Cardiac muscle cell (in vitro differentiated cells and primary cell): ENCODE data around the gene ATP6V1G2. TPM values are rescaled to one million over a fixed set of nuclear protein-coding genes. Genes with fewer than 3 reads are reported as not detected.

Source experiments
- DNase-seq, 2 donors: peaks; one replicate each; pipeline versions ENCODE4 v3.0.0 to v3.0.0-alpha.2; 2010 to 2017; ENCODE audit warnings: low read depth in 1 of 2, low spot score in 1 of 2
- H3K27ac ChIP-seq: fragments of 200-600 bp; sonication (generic); 2 replicates; pipeline ENCODE4 v1.5.1; 2016
- H3K27me3 ChIP-seq: fragments of 200-600 bp; sonication (generic); 2 replicates; pipeline ENCODE4 v1.6.0; 2016; ENCODE audit warnings: control low read depth
- H3K36me3 ChIP-seq: fragments of 200-600 bp; sonication (generic); 2 replicates; pipeline ENCODE4 v1.5.1; 2016; ENCODE audit warnings: control low read depth
- H3K4me1 ChIP-seq: fragments of 200-600 bp; sonication (generic); 2 replicates; pipeline ENCODE4 v1.8.1; 2017; ENCODE audit warnings: low read depth, mild to moderate bottlenecking, mixed run types
- H3K4me3 ChIP-seq: fragments of 200-600 bp; sonication (generic); 2 replicates; pipeline ENCODE4 v1.5.1; 2016; ENCODE audit warnings: mild to moderate bottlenecking
- H3K9me3 ChIP-seq: fragments of 200-600 bp; sonication (generic); 2 replicates; pipeline ENCODE4 v1.5.1; 2017; ENCODE audit warnings: low read depth, mild to moderate bottlenecking, control low read depth
- CTCF ChIP-seq: IDR thresholded peaks from 2 replicates; pipeline ENCODE4 v1.5.1; 2012; ENCODE audit warnings: low read depth, mild to moderate bottlenecking, low read length
- polyA plus RNA-seq: library from polyadenylated mRNA; unstranded; fragments of >200 nt; fragmentation: Nextera tagmentation; extraction: Ambion mirVana; gene quantifications from 2 replicates; pipeline ENCODE4 v1.2.1, GENCODE V29; 2016
- total RNA-seq: library from RNA; depleted of rRNA; stranded (reverse); fragments of >200 nt; gene quantifications from 2 replicates; pipeline ENCODE4 v1.2.3, GENCODE V29; 2016

ATP6V1G2 gene
- total and polyA plus RNA-seq, 2 experiments from 2014 or later: 28.8 to 32.7 TPM

GRCh38 chr6:31568537-31568961, 22.1 kb upstream of the ATP6V1G2 start:
- no peak overlapping the region for H3K27ac ChIP-seq
- no peaks in the 10 kb centered on the region for H3K27me3 ChIP-seq
- H3K4me1 ChIP-seq: no peaks in the 10 kb centered on the region
- no peak for DNase-seq
- H3K36me3 ChIP-seq: no peaks in the 10 kb centered on the region
- no peak overlapping the region for H3K4me3 ChIP-seq
- H3K9me3 ChIP-seq: no peaks in the 10 kb centered on the region
- no peak for TF ChIP-seq CTCF

- H3K27me3 ChIP-seq: no peaks in the 10 kb centered on the region
- no peak overlapping the region for H3K27ac ChIP-seq
- TF ChIP-seq CTCF: no peak
- no peaks in the 10 kb centered on the region for H3K4me1 ChIP-seq
- DNase-seq: no peak
- no peaks in the 10 kb centered on the region for H3K9me3 ChIP-seq
- H3K36me3 ChIP-seq: no peaks in the 10 kb centered on the region
- H3K4me3 ChIP-seq: no peak overlapping the region
Observed at GRCh38 chr6:31567531-31568370, 21.3 kb upstream of the ATP6V1G2 start.

- H3K4me1 ChIP-seq: peaks cover 5% of the 10 kb centered on the region
- peaks cover 6% of the 10 kb centered on the region for H3K36me3 ChIP-seq
- TF ChIP-seq CTCF: no peak
- H3K4me3 ChIP-seq: no peak overlapping the region
- no peaks in the 10 kb centered on the region for H3K27me3 ChIP-seq
- DNase-seq: no peak
- H3K27ac ChIP-seq: peak overlapping the region; percentile 64
- no peaks in the 10 kb centered on the region for H3K9me3 ChIP-seq
Observed at GRCh38 chr6:31560697-31561058, 14.3 kb upstream of the ATP6V1G2 start.

DNA sequence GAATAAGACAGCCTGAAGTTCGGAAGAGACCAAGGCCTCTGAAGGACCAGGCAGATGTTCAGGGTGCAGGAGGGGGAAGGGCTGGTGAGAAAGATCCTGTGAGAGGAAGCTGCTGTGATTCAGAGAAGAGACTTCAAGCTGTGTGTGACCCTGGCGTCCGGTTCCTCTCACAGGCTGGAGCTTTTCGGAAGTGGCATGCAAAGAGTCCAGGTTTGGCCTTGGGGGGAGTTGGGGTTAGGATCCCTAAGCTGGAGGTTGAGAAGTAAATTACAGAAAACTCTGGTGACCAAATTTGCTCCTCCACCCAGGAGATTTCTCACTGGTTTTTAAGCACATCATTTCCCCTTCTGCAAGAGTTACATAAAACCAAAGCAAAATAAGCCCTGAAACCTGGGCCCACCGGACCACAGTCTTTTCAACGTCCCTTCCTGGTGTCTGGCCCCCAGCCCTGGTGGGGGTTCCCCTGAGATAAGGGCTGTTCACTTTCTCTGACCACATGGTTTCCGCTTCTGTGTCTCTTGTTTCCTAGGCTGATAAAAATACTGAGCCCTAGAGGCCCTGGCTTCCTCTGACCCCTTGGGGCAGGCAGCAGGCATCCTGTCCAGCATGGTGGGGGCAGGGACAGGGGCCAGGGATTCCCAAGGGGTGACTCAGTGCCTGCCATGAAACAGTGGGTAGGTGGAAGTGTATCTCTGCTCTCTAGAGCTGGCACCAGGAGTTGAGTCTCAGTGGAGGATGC, 13.7 kb upstream of the ATP6V1G2 start:
- Histone ChIP-seq H3K36me3 (peaks cover 6% of the 10 kb centered on the region), H3K27me3 (no peaks in the 10 kb centered on the region), H3K4me3 (no peak overlapping the region), H3K27ac (peak overlapping the region; percentile 64), H3K4me1 (peaks cover 5% of the 10 kb centered on the region), H3K9me3 (no peaks in the 10 kb centered on the region)
- no peak for TF ChIP-seq CTCF
- DNase-seq: peak in 1 of 2 donors; percentile 76

DNA sequence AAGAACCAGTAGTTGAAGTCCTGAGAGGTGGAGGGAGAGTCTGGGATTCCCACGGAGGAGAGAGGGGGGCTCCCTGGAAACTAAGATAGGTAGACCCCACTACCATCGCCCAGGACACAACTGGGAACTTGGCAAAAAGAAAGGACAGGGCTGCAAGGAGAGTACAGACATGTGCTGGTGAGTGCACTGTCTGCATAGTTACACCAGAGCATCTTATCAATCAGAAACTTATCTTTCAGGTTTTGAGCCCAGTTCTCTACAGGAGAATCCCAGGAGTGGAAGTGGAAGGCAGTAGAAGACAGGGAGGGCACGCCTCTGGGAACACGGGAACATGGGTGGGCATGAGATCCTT, 13.2 kb upstream of the ATP6V1G2 start:
- no peak for DNase-seq
- H3K9me3 ChIP-seq: no peaks in the 10 kb centered on the region
- peaks cover 5% of the 10 kb centered on the region for H3K4me1 ChIP-seq
- no peak for TF ChIP-seq CTCF
- H3K27ac ChIP-seq: peak overlapping the region; percentile 64
- peaks cover 8% of the 10 kb centered on the region for H3K36me3 ChIP-seq
- no peak overlapping the region for H3K4me3 ChIP-seq
- H3K27me3 ChIP-seq: no peaks in the 10 kb centered on the region
